Kidney epithelial cell (primary cell): ENCODE results near the gene DLX4. TPM values are rescaled to one million over a fixed set of nuclear protein-coding genes. Genes with fewer than 3 reads are reported as not detected.

Source experiments
- DNase-seq: peaks from one replicate; pipeline ENCODE4 v3.0.0-alpha.2; 2010; ENCODE audit warnings: low read depth
- H3K27me3 ChIP-seq: 2 replicates; pipeline ENCODE4 v1.6.0; 2011; ENCODE audit warnings: low read length; ENCODE audit not compliant: control insufficient read depth, insufficient read depth
- H3K36me3 ChIP-seq: 2 replicates; pipeline ENCODE4 v1.5.1; 2011; ENCODE audit warnings: low read length; ENCODE audit not compliant: control insufficient read depth, insufficient read depth
- H3K4me3 ChIP-seq: 2 replicates; pipeline ENCODE4 v1.5.1; 2011; ENCODE audit warnings: low read depth, mild to moderate bottlenecking, control low read depth, low read length
- CTCF ChIP-seq: IDR thresholded peaks from 2 replicates; pipeline ENCODE4 v1.5.1; 2011; ENCODE audit warnings: mild to moderate bottlenecking, moderate library complexity, low read length, control low read depth, inconsistent platforms; ENCODE audit not compliant: insufficient read depth, poor library complexity, severe bottlenecking
- total RNA-seq: library from RNA; depleted of rRNA; stranded (reverse); fragments of >200 nt; gene quantifications from 2 replicates; pipeline ENCODE4 v1.2.3, GENCODE V29; 2015

Gene DLX4
- total RNA-seq, 1 donor from 2014 or later = 0.50 TPM

DNA sequence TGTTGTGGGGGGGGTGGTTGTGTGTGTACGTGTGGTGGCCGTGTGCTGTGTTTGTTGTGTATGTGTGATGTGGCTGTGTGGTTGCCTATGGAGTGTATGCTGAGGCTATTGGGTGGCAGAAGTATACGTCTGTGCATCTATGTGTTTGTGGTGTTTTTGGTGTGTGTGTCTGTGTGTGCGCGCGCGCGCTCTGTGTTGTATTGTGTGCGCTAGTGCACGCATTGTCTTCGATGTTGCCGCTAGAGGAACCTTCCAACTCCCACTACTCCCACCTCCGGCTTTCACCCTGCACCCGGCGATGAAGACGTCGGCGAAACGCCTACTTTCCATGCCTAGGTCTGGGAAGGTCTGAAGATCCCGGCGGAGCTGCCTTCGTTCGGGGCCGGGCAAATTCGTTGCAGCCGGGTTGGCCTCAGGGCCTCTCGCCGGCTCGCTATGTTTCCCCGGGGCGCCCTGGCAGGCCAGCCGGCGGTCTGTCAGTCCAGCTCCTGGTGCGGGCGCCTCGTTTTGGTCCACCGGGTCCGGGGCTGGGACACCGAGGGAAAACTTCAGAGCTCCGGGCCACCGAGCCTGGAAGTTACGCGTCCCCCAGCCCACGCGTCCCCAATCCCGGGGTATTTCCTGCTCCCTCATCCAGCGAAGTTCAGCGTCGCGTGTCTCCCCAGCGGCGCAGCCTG, 5.2 kb upstream of the DLX4 start:
- Histone ChIP-seq H3K27me3 (peaks cover 64% of the 10 kb centered on the region), H3K36me3 (no peaks in the 10 kb centered on the region), H3K4me3 (no peak overlapping the region)
- DNase-seq = no peak
- TF ChIP-seq CTCF = no peak

DNA sequence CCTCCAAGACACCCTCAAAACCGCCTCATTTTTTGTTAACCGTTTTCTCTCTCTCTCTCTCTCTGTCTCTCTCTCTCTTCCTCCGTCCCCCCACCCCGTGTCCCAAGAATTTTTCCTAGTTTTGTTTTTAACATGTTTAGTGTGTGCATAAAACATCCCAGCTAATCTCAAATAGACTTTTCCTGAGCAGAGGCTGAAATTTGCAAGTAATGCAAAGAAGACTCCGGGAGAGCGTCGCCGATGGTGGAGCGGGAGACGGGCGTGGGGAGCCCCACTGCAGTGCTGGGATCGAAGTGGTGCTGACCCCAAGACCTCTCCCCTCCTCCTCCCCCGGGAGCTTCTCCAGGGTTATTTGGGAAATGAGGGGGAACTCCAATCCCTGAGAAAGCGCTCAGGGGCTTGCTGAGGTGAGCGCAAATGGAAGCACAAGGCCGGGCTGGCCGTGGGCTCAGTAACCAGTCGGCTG, 4.7 kb upstream of the DLX4 start:
- TF ChIP-seq CTCF = no peak
- Histone ChIP-seq H3K27me3 (peaks cover 70% of the 10 kb centered on the region), H3K36me3 (no peaks in the 10 kb centered on the region)

GRCh38 chr17:49964769-49965523, 4.0 kb upstream of the DLX4 start:
- H3K27me3 ChIP-seq = peaks cover 76% of the 10 kb centered on the region
- no peak for TF ChIP-seq CTCF

More for the DNA sequence above, 4.7 kb upstream of the DLX4 start:
- DNase-seq = no peak
- no peak overlapping the region for H3K4me3 ChIP-seq

GRCh38 chr17:49965524-49965909, 3.5 kb upstream of the DLX4 start:
- H3K4me3 ChIP-seq = no peak overlapping the region
- DNase-seq = no peak
- peaks cover 81% of the 10 kb centered on the region for H3K27me3 ChIP-seq
- no peaks in the 10 kb centered on the region for H3K36me3 ChIP-seq
- TF ChIP-seq CTCF = no peak

More at GRCh38 chr17:49964769-49965523, 4.0 kb upstream of the DLX4 start:
- Histone ChIP-seq H3K36me3 (no peaks in the 10 kb centered on the region), H3K4me3 (no peak overlapping the region)
- no peak for DNase-seq

- no peak for DNase-seq
- no peak for TF ChIP-seq CTCF
- H3K36me3 ChIP-seq = no peaks in the 10 kb centered on the region
- H3K4me3 ChIP-seq = no peak overlapping the region
- H3K27me3 ChIP-seq = peaks cover 94% of the 10 kb centered on the region
These were observed 2.2 kb upstream of the DLX4 start for GRCh38 chr17:49966767-49967166.
